Large intestine (tissue), 3 donors: ENCODE data around the gene PRR5. TPM values are rescaled to one million over a fixed set of nuclear protein-coding genes. Genes with fewer than 3 reads are reported as not detected.

Experiments used
- DNase-seq, 2 donors: peaks; one replicate each; pipeline versions ENCODE4 v3.0.0 to v3.0.0-alpha.2; 2013
- H3K27ac ChIP-seq: one replicate; pipeline ENCODE4 v1.5.1; 2013; ENCODE audit warnings: low read length
- H3K27me3 ChIP-seq: 2 replicates; pipeline ENCODE4 v1.6.1; 2013; ENCODE audit warnings: low read length; ENCODE audit not compliant: control insufficient read depth, insufficient read depth
- H3K36me3 ChIP-seq: 2 replicates; pipeline ENCODE4 v1.6.1; 2013; ENCODE audit warnings: low read length; ENCODE audit not compliant: control insufficient read depth, insufficient read depth
- H3K4me1 ChIP-seq: one replicate; pipeline ENCODE4 v1.6.1; 2013; ENCODE audit warnings: low read length; ENCODE audit not compliant: control insufficient read depth, insufficient read depth
- H3K4me3 ChIP-seq: one replicate; pipeline ENCODE4 v1.5.1; 2013; ENCODE audit warnings: low read length
- H3K9me3 ChIP-seq: one replicate; pipeline ENCODE4 v1.6.1; 2013; ENCODE audit warnings: mild to moderate bottlenecking, low read depth, low read length, moderate library complexity; ENCODE audit not compliant: control insufficient read depth
- WGBS: methylation state at CpG from one replicate; pipeline ENCODE4 v1.1.5; 2013; ENCODE audit warnings: low lambda C conversion rate; ENCODE audit not compliant: insufficient coverage; 5-methylcytosine and 5-hydroxymethylcytosine counted together
- polyA plus RNA-seq: library from polyadenylated mRNA; unstranded; fragments of 120-200 nt; gene quantifications from one replicate; pipeline ENCODE4 v1.2.1, GENCODE V29; 2013

Gene PRR5
- polyA plus RNA-seq, 1 donor: 44.5 TPM

DNA sequence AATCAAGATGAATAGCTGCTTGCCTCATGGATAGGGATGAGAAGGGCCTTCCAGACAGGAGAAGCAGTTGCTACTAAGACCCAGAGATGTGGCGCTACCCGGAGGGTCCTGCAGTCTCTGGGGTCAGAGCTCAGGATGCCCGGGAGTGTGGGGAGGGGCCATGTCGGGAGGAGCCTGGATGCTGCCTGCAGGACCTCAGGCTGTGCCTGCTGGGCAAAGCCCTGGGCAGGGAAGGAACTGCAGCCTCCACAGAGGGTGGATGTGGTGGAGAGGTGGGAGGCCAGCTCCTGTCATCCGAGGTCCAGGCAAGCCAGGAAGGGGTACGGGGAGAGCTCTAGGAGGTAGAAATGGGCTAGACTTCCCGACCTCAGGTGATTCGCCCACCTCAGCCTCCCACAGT is 11.0 kb downstream of the PRR5 start:
- H3K9me3 ChIP-seq: no peaks in the 10 kb centered on the region
- H3K36me3 ChIP-seq: peaks cover 29% of the 10 kb centered on the region
- no peaks in the 10 kb centered on the region for H3K27me3 ChIP-seq
- H3K27ac ChIP-seq: no peak overlapping the region
- H3K4me1 ChIP-seq: peaks cover 22% of the 10 kb centered on the region
- WGBS: no CpG with 5 or more reads among the region's 8 CpGs
- no peak overlapping the region for H3K4me3 ChIP-seq
- no peak for DNase-seq

DNA sequence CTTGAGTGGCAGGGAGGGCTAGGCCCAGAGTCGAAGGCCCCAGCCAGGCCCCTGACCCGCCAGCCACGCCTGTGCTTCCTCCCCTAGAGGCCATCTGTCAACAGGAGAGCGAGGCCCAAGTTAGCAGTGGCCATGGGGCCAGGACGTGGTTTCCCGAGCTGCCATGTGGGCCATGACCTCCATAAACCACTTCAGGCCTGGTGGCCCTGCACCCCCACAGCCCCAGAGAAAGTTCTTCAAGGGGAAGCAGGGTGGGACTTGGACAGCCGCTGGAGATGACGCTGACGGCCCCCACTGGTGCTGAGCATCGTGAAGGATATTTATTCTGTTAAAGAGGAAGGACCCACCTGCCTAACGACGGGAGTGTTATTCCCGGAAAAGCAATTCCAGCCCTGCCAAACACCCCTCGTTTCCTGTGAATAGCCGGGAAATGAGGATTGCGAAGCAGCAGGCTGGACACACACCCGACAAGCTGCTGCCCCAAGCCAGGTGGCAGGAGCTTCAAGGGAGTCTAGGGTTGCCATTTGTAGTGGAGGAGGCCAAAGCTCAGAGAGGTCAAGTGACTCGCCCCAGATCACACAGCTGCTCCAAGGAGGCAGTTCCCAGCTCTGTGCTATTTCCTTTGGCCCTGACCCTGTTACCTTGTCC is 12.8 kb downstream of the PRR5 start:
- Histone ChIP-seq H3K27ac (no peak overlapping the region), H3K4me1 (peaks cover 30% of the 10 kb centered on the region), H3K27me3 (no peaks in the 10 kb centered on the region), H3K9me3 (no peaks in the 10 kb centered on the region), H3K36me3 (peaks cover 24% of the 10 kb centered on the region), H3K4me3 (no peak overlapping the region)
- WGBS: no CpG with 5 or more reads among the region's 18 CpGs
- DNase-seq: no peak

DNA sequence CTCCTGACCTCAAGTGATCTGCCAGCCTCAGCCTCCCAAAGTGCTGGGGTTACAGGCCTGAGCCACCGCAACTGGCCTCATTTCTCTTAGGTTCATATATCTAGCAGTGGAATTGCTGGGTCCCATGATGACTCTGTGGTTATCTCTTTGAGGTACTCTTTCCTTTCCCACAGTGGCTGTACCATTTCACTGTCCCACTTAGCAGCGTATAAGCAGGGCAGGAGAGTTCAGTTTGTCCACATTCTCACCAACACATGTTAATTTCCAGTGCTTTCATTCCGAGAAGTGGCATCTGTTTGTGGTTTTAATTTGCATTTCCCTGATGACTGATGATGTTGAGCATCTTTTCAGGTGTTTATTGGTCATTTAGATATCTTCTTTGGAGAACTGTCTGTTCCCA is 16.4 kb downstream of the PRR5 start:
- Histone ChIP-seq H3K27ac (no peak overlapping the region), H3K27me3 (no peaks in the 10 kb centered on the region), H3K4me1 (peaks cover 21% of the 10 kb centered on the region), H3K4me3 (no peak overlapping the region), H3K9me3 (no peaks in the 10 kb centered on the region), H3K36me3 (peaks cover 40% of the 10 kb centered on the region)
- no CpG with 5 or more reads among the region's 3 CpGs for WGBS
- DNase-seq: no peak

DNA sequence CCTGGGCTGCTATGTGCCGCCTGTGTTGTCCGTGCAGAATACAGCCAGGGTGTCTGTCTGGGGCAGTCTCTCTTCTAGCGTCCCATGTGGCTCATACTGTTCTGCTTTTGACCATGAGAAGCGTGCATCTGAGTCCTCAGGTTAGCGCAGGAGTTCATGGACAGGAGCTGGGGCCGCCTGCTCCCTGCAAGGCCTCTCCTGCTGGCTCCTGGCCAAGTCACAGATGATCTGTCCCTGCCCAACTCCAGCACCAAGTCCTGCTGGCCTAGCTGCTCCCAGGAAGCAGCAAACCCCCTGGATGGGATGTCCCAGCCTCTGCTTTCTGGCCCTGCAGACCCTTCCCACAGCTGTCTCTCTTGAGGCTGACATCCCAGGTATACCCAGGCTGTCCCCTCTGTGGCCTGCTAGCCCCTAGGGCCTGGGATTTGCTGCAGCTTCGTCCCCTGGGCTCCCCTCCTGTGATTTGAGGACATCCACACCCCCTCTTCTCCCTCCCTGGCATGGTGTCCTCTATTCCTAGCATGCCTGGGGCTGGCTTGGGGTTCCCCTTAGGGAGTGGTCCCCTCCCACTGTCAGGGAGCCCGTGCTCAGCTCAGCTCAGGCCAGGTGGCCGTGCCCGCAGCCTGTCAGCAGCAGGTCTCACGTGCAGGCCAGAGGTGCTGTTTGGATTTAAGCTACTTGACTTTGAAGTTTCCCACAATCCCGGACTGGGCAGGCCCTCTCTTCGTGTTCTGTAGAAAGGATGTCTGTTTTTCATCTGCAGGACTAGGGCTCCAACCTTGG is 17.8 kb downstream of the PRR5 start:
- WGBS: no CpG with 5 or more reads among the region's 13 CpGs
- peaks cover 21% of the 10 kb centered on the region for H3K4me1 ChIP-seq
- H3K36me3 ChIP-seq: peaks cover 40% of the 10 kb centered on the region
- H3K4me3 ChIP-seq: no peak overlapping the region
- no peaks in the 10 kb centered on the region for H3K27me3 ChIP-seq
- H3K9me3 ChIP-seq: no peaks in the 10 kb centered on the region
- no peak overlapping the region for H3K27ac ChIP-seq
- peak; percentile 52 to 86 for DNase-seq

DNA sequence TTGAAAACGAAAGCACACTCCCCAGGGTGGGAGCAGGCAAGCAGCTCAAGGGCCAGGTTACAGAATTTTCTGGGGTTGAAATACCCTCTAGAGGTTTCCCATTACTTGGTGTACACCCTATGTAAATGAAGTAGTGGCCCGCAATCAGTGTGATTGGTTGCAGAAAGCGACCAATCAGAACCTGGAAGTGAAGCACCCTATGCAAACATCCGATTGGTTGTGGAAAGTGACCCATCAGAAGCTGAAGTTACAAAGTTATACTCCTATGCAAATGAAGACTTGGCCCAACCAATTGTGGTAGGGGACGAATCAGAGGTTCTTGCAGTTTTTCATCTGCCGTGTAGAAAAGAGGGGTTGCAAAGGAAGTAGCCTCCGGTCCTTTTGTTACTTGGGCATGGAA is 19.2 kb downstream of the PRR5 start:
- H3K9me3 ChIP-seq: no peaks in the 10 kb centered on the region
- WGBS: 80% methylated on average over 1 of the region's 7 CpGs
- H3K27ac ChIP-seq: no peak overlapping the region
- H3K27me3 ChIP-seq: no peaks in the 10 kb centered on the region
- H3K4me1 ChIP-seq: peaks cover 27% of the 10 kb centered on the region
- no peak overlapping the region for H3K4me3 ChIP-seq
- DNase-seq: no peak
- peaks cover 34% of the 10 kb centered on the region for H3K36me3 ChIP-seq

DNA sequence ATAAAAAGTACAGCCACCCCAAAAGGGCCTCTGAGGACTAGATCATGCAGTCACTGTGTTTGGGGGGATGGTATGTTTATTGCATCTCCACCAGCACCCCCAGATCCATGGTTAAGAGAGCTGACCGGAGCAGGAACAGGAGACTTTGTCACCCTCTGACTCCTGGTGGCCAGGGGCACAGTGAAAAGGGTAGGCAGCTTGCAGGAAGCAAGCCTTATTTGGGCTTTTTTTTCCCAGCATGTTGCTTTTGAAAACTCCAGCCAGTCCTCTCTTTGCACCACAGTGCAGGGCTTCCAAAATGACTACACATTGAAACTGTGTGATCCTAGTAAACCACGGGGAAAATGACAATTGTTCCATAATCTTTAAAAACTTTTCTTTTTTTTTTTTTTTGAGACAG is 20.6 kb downstream of the PRR5 start:
- Histone ChIP-seq H3K4me1 (peaks cover 27% of the 10 kb centered on the region), H3K27ac (no peak overlapping the region), H3K36me3 (peaks cover 39% of the 10 kb centered on the region), H3K4me3 (no peak overlapping the region), H3K27me3 (no peaks in the 10 kb centered on the region), H3K9me3 (no peaks in the 10 kb centered on the region)
- no peak for DNase-seq
- WGBS: no CpG with 5 or more reads among the region's 2 CpGs

DNA sequence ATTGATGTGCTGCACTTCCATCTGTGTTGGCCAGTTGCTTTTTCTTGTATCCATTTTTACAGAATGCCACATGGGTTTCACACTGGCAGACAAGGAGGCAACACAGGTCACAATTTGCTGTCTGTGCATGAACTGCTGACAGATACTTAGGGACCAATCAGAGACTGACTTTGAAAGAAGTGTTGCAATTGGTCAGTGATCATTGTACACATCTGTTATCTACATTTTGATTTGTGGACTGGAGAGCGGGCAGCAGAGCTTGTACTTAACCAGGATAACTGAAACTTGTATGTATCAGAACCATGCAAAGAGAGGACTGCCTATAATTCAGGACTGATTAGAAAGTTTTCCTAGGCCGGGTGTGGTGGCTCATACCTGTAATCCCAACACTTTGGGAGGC is 21.8 kb downstream of the PRR5 start:
- Histone ChIP-seq H3K27ac (no peak overlapping the region), H3K27me3 (no peaks in the 10 kb centered on the region)

DNA sequence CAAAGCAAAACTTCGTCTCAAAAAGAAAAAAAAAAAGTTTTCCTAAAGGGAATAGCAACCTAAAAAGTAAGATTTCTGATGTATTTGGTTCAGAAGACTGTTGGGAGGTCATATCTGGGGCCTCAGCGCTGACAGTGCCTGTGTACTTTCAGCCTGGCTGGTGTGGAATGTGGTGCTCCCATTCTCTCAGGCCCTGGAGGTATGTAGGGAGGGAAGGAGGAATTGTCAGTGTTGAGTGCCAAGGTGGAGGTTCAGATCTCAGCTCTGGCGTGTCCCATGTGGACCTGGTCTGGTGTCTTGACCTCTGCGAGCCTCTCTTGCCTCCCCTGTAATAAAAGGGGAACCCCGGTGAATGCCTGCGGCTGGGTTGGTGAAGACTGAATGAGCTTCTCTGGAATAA is 22.4 kb downstream of the PRR5 start:
- no peak for DNase-seq
- Histone ChIP-seq H3K4me1 (peaks cover 36% of the 10 kb centered on the region), H3K27ac (no peak overlapping the region), H3K36me3 (peaks cover 51% of the 10 kb centered on the region), H3K4me3 (no peak overlapping the region), H3K27me3 (no peaks in the 10 kb centered on the region), H3K9me3 (no peaks in the 10 kb centered on the region)
- WGBS: no CpG with 5 or more reads among the region's 6 CpGs

More for the DNA sequence above, 21.8 kb downstream of the PRR5 start:
- peaks cover 46% of the 10 kb centered on the region for H3K36me3 ChIP-seq
- H3K4me1 ChIP-seq: peaks cover 37% of the 10 kb centered on the region
- WGBS: no CpG with 5 or more reads among the region's 2 CpGs
- DNase-seq: no peak
- no peaks in the 10 kb centered on the region for H3K9me3 ChIP-seq
- no peak overlapping the region for H3K4me3 ChIP-seq

DNA sequence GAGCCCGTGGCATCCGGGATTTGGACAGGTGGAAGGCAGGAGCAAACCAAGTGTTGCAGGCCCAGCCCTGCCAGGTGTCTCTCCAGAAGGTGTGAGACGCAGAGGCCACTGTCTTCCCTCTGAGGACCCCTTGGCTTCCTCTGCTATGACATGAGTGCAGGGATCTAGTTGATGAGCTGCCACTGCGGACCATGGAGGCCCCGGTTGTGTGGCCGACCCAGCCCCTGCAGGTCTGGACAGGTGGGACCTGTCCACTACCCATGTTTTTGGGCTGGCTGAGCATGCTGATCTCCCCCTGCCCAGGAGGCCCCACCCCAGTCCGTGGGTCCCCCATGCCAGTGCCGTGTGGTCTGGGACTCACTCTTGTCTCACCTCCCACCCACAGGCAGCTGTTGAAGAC is 22.9 kb downstream of the PRR5 start:
- Histone ChIP-seq H3K4me1 (peaks cover 35% of the 10 kb centered on the region), H3K27me3 (no peaks in the 10 kb centered on the region), H3K4me3 (no peak overlapping the region), H3K9me3 (no peaks in the 10 kb centered on the region), H3K36me3 (peaks cover 53% of the 10 kb centered on the region), H3K27ac (no peak overlapping the region)
- DNase-seq: no peak
- no CpG with 5 or more reads among the region's 8 CpGs for WGBS

DNA sequence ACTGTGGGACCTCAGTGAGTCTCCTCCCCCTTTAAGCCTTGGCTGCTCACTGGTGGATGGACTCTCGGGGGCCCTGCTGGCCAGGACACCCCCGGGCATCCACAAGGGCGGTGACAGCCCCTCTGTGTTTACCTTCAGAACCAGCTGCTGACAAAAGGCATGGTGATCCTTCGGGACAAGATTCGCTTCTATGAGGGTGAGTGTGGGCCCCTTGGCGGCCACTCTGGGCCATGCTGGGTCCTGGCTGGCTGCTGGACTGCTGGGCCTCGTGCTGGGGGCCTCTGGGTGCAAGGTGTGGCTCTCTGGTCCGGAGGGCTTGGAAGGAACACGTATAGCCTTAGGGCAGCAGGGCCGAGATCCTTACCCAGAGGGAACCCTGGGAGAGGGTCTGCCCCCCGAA is 24.4 kb downstream of the PRR5 start:
- no CpG with 5 or more reads among the region's 11 CpGs for WGBS
- DNase-seq: no peak
- no peak overlapping the region for H3K27ac ChIP-seq
- H3K9me3 ChIP-seq: no peaks in the 10 kb centered on the region
- peaks cover 55% of the 10 kb centered on the region for H3K36me3 ChIP-seq
- peaks cover 34% of the 10 kb centered on the region for H3K4me1 ChIP-seq
- H3K4me3 ChIP-seq: no peak overlapping the region
- no peaks in the 10 kb centered on the region for H3K27me3 ChIP-seq

DNA sequence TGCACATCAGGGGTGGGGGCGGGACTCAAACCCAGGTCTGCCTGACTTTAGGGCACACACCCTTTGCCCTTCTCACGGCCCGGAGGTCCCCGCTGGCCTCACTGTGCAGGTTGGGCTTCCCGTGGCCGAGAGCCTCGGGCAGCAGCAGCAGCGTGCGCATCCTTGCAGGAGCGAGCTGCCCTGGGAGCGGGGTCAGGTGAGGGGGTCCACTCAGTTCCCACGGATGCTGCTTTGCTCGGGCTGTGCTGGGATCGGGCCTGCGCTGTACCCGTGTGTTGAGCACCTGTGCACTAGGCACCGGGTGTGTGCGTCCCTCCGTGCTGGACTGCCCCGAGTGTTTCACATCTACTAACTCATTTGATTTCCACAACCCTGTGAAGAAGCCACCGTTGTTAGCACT is 25.1 kb downstream of the PRR5 start:
- WGBS: no CpG with 5 or more reads among the region's 21 CpGs
- no peak for DNase-seq
- H3K4me1 ChIP-seq: peaks cover 34% of the 10 kb centered on the region
- H3K4me3 ChIP-seq: no peak overlapping the region
- no peaks in the 10 kb centered on the region for H3K9me3 ChIP-seq
- no peaks in the 10 kb centered on the region for H3K27me3 ChIP-seq
- H3K27ac ChIP-seq: no peak overlapping the region
- H3K36me3 ChIP-seq: peaks cover 50% of the 10 kb centered on the region
